DOHH2 (cell line): ENCODE results near the gene MRPS12.

Source experiments
- H3F3A ChIP-seq: fragments of 200-600 bp; sonication (generic), shearing (Covaris generic); 2 replicates; pipeline ENCODE4 v1.6.0; 2016; ENCODE audit warnings: antibody characterized with exemption, mild to moderate bottlenecking; ENCODE audit not compliant: control insufficient read depth, insufficient read depth
- H3K27ac ChIP-seq: fragments of 200-600 bp; sonication (generic); 2 replicates; pipeline ENCODE4 v1.5.1; 2014; ENCODE audit warnings: low read depth, mild to moderate bottlenecking, low read length, moderate library complexity
- H3K27me3 ChIP-seq: fragments of 200-600 bp; sonication (generic); 2 replicates; pipeline ENCODE4 v1.6.1; 2014; ENCODE audit warnings: mild to moderate bottlenecking, low read length, mixed read lengths; ENCODE audit not compliant: control insufficient read depth
- H3K36me3 ChIP-seq: fragments of 200-600 bp; sonication (generic); 2 replicates; pipeline ENCODE4 v1.6.1; 2014; ENCODE audit warnings: mild to moderate bottlenecking, low read length, moderate library complexity, mixed read lengths; ENCODE audit not compliant: control insufficient read depth
- H3K4me1 ChIP-seq: fragments of 200-600 bp; sonication (generic); 2 replicates; pipeline ENCODE4 v1.6.1; 2014; ENCODE audit warnings: mild to moderate bottlenecking, low read length, mixed read lengths; ENCODE audit not compliant: control insufficient read depth
- H3K4me2 ChIP-seq: fragments of 200-600 bp; sonication (generic); 2 replicates; pipeline ENCODE4 v1.6.0; 2014; ENCODE audit warnings: mild to moderate bottlenecking, low read length, moderate library complexity
- H3K4me3 ChIP-seq: fragments of 200-600 bp; sonication (generic); 2 replicates; pipeline ENCODE4 v1.5.1; 2014; ENCODE audit warnings: mild to moderate bottlenecking, low read length, mixed read lengths
- H3K79me2 ChIP-seq: fragments of 200-600 bp; sonication (generic); 2 replicates; pipeline ENCODE4 v1.6.1; 2014; ENCODE audit warnings: mild to moderate bottlenecking, low read length, mixed read lengths; ENCODE audit not compliant: control insufficient read depth
- H3K9me2 ChIP-seq: fragments of 200-600 bp; sonication (generic); replicated peaks from 2 replicates; pipeline ENCODE4 v1.6.1; 2014; ENCODE audit warnings: mild to moderate bottlenecking, low read length, mixed read lengths; ENCODE audit not compliant: control insufficient read depth
- H3K9me3 ChIP-seq: fragments of 200-600 bp; sonication (generic); 2 replicates; pipeline ENCODE4 v1.6.1; 2014; ENCODE audit warnings: antibody characterized with exemption, low read length, mixed read lengths; ENCODE audit not compliant: control insufficient read depth, insufficient read depth
- H4K20me1 ChIP-seq: fragments of 200-600 bp; sonication (generic); 2 replicates; pipeline ENCODE4 v1.6.0; 2014; ENCODE audit warnings: low read depth, mild to moderate bottlenecking, antibody characterized with exemption, low read length, moderate library complexity; ENCODE audit not compliant: control insufficient read depth, insufficient read depth
- CTCF ChIP-seq: fragments of 200-600 bp; sonication (generic); IDR thresholded peaks from one replicate; pipeline ENCODE4 v1.5.1; 2014; ENCODE audit warnings: antibody characterized with exemption, mild to moderate bottlenecking, low read depth, low read length; ENCODE audit not compliant: poor library complexity, severe bottlenecking
- EZH2phosphoT487 ChIP-seq: fragments of 200-600 bp; sonication (generic); IDR thresholded peaks from 2 replicates; pipeline ENCODE4 v1.6.1; 2017; ENCODE audit warnings: borderline replicate concordance, mild to moderate bottlenecking, antibody characterized with exemption, low read length, moderate library complexity, mixed read lengths

MRPS12 gene

GRCh38 chr19:38900743-38901190 lies 30.0 kb upstream of the MRPS12 start:
- H3K4me1 ChIP-seq = peaks cover 20% of the 10 kb centered on the region
- no peaks in the 10 kb centered on the region for H3F3A ChIP-seq
- H4K20me1 ChIP-seq = no peaks in the 10 kb centered on the region
- peak overlapping the region; percentile 93 for H3K4me3 ChIP-seq
- peaks cover 5% of the 10 kb centered on the region for H3K9me3 ChIP-seq
- H3K9me2 ChIP-seq = no peaks in the 10 kb centered on the region
- no peak for TF ChIP-seq EZH2phosphoT487
- no peak for TF ChIP-seq CTCF
- peaks cover 38% of the 10 kb centered on the region for H3K79me2 ChIP-seq
- H3K27me3 ChIP-seq = no peaks in the 10 kb centered on the region
- H3K27ac ChIP-seq = peak overlapping the region; percentile 30; the same call in 1 of the 2 replicates
- H3K4me2 ChIP-seq = peak overlapping the region; percentile 86
- peaks cover 23% of the 10 kb centered on the region for H3K36me3 ChIP-seq

GRCh38 chr19:38901683-38902082 lies 29.1 kb upstream of the MRPS12 start:
- Histone ChIP-seq H3K4me1 (peaks cover 20% of the 10 kb centered on the region), H3K4me2 (peak overlapping the region; percentile 86; the same call in 1 of the 2 replicates), H3K27ac (no peak overlapping the region), H3K4me3 (peak overlapping the region; percentile 36; the same call in 1 of the 2 replicates), H3K79me2 (peaks cover 38% of the 10 kb centered on the region), H3F3A (no peaks in the 10 kb centered on the region), H3K36me3 (peaks cover 25% of the 10 kb centered on the region), H3K9me3 (peaks cover 5% of the 10 kb centered on the region), H3K27me3 (no peaks in the 10 kb centered on the region), H4K20me1 (no peaks in the 10 kb centered on the region), H3K9me2 (no peaks in the 10 kb centered on the region)
- TF ChIP-seq EZH2phosphoT487 = no peak
- no peak for TF ChIP-seq CTCF

DNA sequence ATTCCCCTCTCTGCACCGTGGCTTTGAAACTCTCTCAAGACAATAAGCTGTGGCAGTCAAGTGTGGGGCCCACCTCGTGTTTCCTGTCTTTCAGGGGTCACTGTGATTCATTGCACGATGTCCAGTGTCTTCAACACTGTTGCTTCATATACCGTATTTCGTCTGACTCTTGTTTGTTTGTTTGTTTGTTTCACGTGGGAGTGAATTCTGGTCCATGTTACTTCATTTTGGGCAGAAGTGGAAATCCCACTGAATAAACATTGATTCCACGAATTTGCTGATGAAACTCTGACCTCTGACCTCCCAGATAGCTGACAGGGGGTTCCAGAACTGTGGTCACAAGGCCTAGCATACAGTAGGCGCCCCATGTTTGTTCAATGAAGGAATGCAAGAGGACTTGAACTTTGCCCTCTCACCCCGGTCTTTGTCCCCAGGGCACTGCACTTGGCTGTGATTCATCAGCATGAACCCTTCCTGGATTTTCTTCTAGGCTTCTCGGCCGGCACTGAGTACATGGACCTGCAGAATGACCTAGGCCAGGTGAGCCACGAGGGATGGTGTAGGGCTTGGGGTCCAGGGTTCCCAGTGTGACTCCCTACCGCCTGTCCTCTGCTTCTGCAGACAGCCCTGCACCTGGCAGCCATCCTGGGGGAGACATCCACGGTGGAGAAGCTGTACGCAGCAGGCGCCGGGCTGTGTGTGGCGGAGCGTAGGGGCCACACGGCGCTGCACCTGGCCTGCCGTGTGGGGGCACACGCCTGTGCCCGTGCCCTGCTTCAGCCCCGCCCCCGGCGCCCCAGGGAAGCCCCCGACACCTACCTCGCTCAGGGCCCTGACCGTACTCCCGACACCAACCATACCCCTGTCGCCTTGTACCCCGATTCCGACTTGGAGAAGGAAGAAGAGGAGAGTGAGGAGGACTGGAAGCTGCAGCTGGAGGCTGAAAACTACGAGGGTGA lies 25.9 kb upstream of the MRPS12 start:
- Histone ChIP-seq H3K79me2 (peaks cover 38% of the 10 kb centered on the region), H3K4me1 (peaks cover 10% of the 10 kb centered on the region), H3K27ac (no peak overlapping the region), H3K27me3 (no peaks in the 10 kb centered on the region), H3F3A (no peaks in the 10 kb centered on the region), H3K4me2 (no peak overlapping the region), H3K9me3 (peaks cover 5% of the 10 kb centered on the region), H4K20me1 (no peaks in the 10 kb centered on the region), H3K9me2 (no peaks in the 10 kb centered on the region), H3K36me3 (peaks cover 40% of the 10 kb centered on the region), H3K4me3 (no peak overlapping the region)
- TF ChIP-seq EZH2phosphoT487 (no peak), CTCF (no peak)
